Activated T-cell treated with anti-CD3 and anti-CD28 coated beads, Interleukin-2, amount 50 U/mL, for 4 hours (primary cell): ENCODE measurements around the gene ZNF493. TPM values are rescaled to one million over a fixed set of nuclear protein-coding genes. Genes with fewer than 3 reads are reported as not detected.

Experiments
- ATAC-seq, 2 donors: fragments of 200-7000 bp; cut with Tn5 transposase; one replicate each; pipeline ENCODE4 v1.10.0; 2021
- DNase-seq: peaks from one replicate; pipeline ENCODE4 v3.0.0-alpha.2; 2020
- H3K27me3 Mint-ChIP-seq: one replicate; pipeline ENCODE4 v1.8.0; 2021; ENCODE audit warnings: low read depth, mixed read lengths
- H3K36me3 Mint-ChIP-seq: one replicate; pipeline ENCODE4 v1.8.0; 2022; ENCODE audit warnings: mixed read lengths; ENCODE audit not compliant: insufficient read depth
- H3K4me1 Mint-ChIP-seq: one replicate; pipeline ENCODE4 v1.8.0; 2021; ENCODE audit warnings: low read depth, mixed read lengths
- H3K4me3 Mint-ChIP-seq: one replicate; pipeline ENCODE4 v1.8.0; 2021; ENCODE audit warnings: mild to moderate bottlenecking, moderate library complexity, mixed read lengths
- H3K9me3 Mint-ChIP-seq: one replicate; pipeline ENCODE4 v1.8.0; 2021; ENCODE audit warnings: mixed read lengths
- total RNA-seq, 3 donors: library from RNA; stranded (reverse); gene quantifications; one replicate each; pipeline ENCODE4 v1.2.1, GENCODE V29; 2021

Gene ZNF493
- total RNA-seq: 10 to 100 TPM in 1 of 3 donors, 1 to 10 TPM in 2; 9.7 to 11.3 (median 10.0) TPM

GRCh38 chr19:21396893-21397572, at the start of gene ZNF493:
Gene ZNF493 (plus strand): TSS chr19:21397133. CDS start chr19:21397238, 105 bp downstream.
- Mint-ChIP-seq H3K27me3 (no peaks in the 10 kb centered on the region), H3K9me3 (peaks cover 13% of the 10 kb centered on the region), H3K4me3 (peak within 1 kb of the TSS; percentile 92), H3K4me1 (peaks cover 25% of the 10 kb centered on the region), H3K36me3 (peaks cover 14% of the 10 kb centered on the region)
- DNase-seq (peak; percentile 83), ATAC-seq (peak; percentile 100)

GRCh38 chr19:21352830-21353229, 44.1 kb upstream of the ZNF493 start:
- DNase-seq (no peak), ATAC-seq (no peak)
- no peaks in the 10 kb centered on the region for H3K36me3 Mint-ChIP-seq
- H3K27me3 Mint-ChIP-seq: no peaks in the 10 kb centered on the region
- no peak overlapping the region for H3K4me3 Mint-ChIP-seq
- peaks cover 14% of the 10 kb centered on the region for H3K9me3 Mint-ChIP-seq
- H3K4me1 Mint-ChIP-seq: peaks cover 7% of the 10 kb centered on the region

- DNase-seq (peak; percentile 72), ATAC-seq (peak; percentile 99 to 100)
- H3K27me3 Mint-ChIP-seq: no peaks in the 10 kb centered on the region
- peak within 1 kb of the TSS; percentile 100 for H3K4me3 Mint-ChIP-seq
- H3K4me1 Mint-ChIP-seq: peaks cover 7% of the 10 kb centered on the region
- no peaks in the 10 kb centered on the region for H3K9me3 Mint-ChIP-seq
- peaks cover 14% of the 10 kb centered on the region for H3K36me3 Mint-ChIP-seq
Measured at GRCh38 chr19:21358768-21359451, 38.0 kb upstream of the ZNF493 start, which contains the start of gene ZNF738. Gene ZNF738 (plus strand): TSS chr19:21359000. CDS start chr19:21359141, 141 bp downstream.

GRCh38 chr19:21362291-21362690, 34.6 kb upstream of the ZNF493 start:
- no peak for ATAC-seq
- Mint-ChIP-seq H3K9me3 (peaks cover 5% of the 10 kb centered on the region), H3K27me3 (no peaks in the 10 kb centered on the region), H3K36me3 (peaks cover 38% of the 10 kb centered on the region), H3K4me3 (no peak overlapping the region), H3K4me1 (peaks cover 7% of the 10 kb centered on the region)
- DNase-seq: no peak

- Mint-ChIP-seq H3K36me3 (peaks cover 47% of the 10 kb centered on the region), H3K4me1 (no peaks in the 10 kb centered on the region), H3K4me3 (no peak overlapping the region), H3K9me3 (peaks cover 67% of the 10 kb centered on the region), H3K27me3 (no peaks in the 10 kb centered on the region)
- no peak for ATAC-seq
- no peak for DNase-seq
Measured at GRCh38 chr19:21383980-21384582, 12.9 kb upstream of the ZNF493 start.

GRCh38 chr19:21396121-21396520, 812 bp upstream of the ZNF493 start:
- H3K4me3 Mint-ChIP-seq: peak overlapping the region; percentile 26

GRCh38 chr19:21398851-21399250, 1.9 kb downstream of the ZNF493 start:
- ATAC-seq (no peak), DNase-seq (no peak)
- Mint-ChIP-seq H3K27me3 (no peaks in the 10 kb centered on the region), H3K36me3 (peaks cover 29% of the 10 kb centered on the region), H3K4me3 (peak overlapping the region; percentile 92), H3K4me1 (peaks cover 40% of the 10 kb centered on the region), H3K9me3 (peaks cover 9% of the 10 kb centered on the region)

More at GRCh38 chr19:21396121-21396520, 812 bp upstream of the ZNF493 start:
- H3K27me3 Mint-ChIP-seq: no peaks in the 10 kb centered on the region
- H3K4me1 Mint-ChIP-seq: peaks cover 24% of the 10 kb centered on the region
- ATAC-seq: no peak
- no peak for DNase-seq
- H3K9me3 Mint-ChIP-seq: peaks cover 20% of the 10 kb centered on the region
- peaks cover 13% of the 10 kb centered on the region for H3K36me3 Mint-ChIP-seq

- no peak overlapping the region for H3K4me3 Mint-ChIP-seq
- no peak for DNase-seq
- peaks cover 51% of the 10 kb centered on the region for H3K36me3 Mint-ChIP-seq
- H3K9me3 Mint-ChIP-seq: peaks cover 9% of the 10 kb centered on the region
- no peaks in the 10 kb centered on the region for H3K27me3 Mint-ChIP-seq
- H3K4me1 Mint-ChIP-seq: peaks cover 37% of the 10 kb centered on the region
- no peak for ATAC-seq
Measured at GRCh38 chr19:21402303-21402985, 5.5 kb downstream of the ZNF493 start.

GRCh38 chr19:21410166-21410565, 13.2 kb downstream of the ZNF493 start:
- H3K9me3 Mint-ChIP-seq: peaks cover 36% of the 10 kb centered on the region
- no peaks in the 10 kb centered on the region for H3K4me1 Mint-ChIP-seq
- H3K27me3 Mint-ChIP-seq: no peaks in the 10 kb centered on the region
- H3K4me3 Mint-ChIP-seq: no peak overlapping the region
- H3K36me3 Mint-ChIP-seq: peaks cover 72% of the 10 kb centered on the region
- DNase-seq: no peak
- no peak for ATAC-seq

GRCh38 chr19:21422244-21422643, 25.3 kb downstream of the ZNF493 start:
- Mint-ChIP-seq H3K4me3 (no peak overlapping the region), H3K36me3 (peaks cover 43% of the 10 kb centered on the region), H3K4me1 (no peaks in the 10 kb centered on the region), H3K9me3 (peaks cover 66% of the 10 kb centered on the region), H3K27me3 (no peaks in the 10 kb centered on the region)
- no peak for ATAC-seq
- DNase-seq: no peak

GRCh38 chr19:21423057-21424041, 26.4 kb downstream of the ZNF493 start:
- H3K36me3 Mint-ChIP-seq: peaks cover 34% of the 10 kb centered on the region
- ATAC-seq (no peak), DNase-seq (no peak)
- no peaks in the 10 kb centered on the region for H3K4me1 Mint-ChIP-seq
- peaks cover 60% of the 10 kb centered on the region for H3K9me3 Mint-ChIP-seq
- H3K27me3 Mint-ChIP-seq: no peaks in the 10 kb centered on the region
- H3K4me3 Mint-ChIP-seq: no peak overlapping the region

GRCh38 chr19:21430675-21431074, 33.7 kb downstream of the ZNF493 start:
- ATAC-seq (no peak), DNase-seq (no peak)
- no peaks in the 10 kb centered on the region for H3K27me3 Mint-ChIP-seq
- H3K4me3 Mint-ChIP-seq: no peak overlapping the region
- H3K36me3 Mint-ChIP-seq: peaks cover 4% of the 10 kb centered on the region
- peaks cover 43% of the 10 kb centered on the region for H3K9me3 Mint-ChIP-seq
- no peaks in the 10 kb centered on the region for H3K4me1 Mint-ChIP-seq

- Mint-ChIP-seq H3K4me3 (no peak overlapping the region), H3K36me3 (peaks cover 4% of the 10 kb centered on the region), H3K9me3 (peaks cover 40% of the 10 kb centered on the region), H3K27me3 (no peaks in the 10 kb centered on the region), H3K4me1 (no peaks in the 10 kb centered on the region)
- no peak for DNase-seq
- no peak for ATAC-seq
Measured at GRCh38 chr19:21432590-21432989, 35.7 kb downstream of the ZNF493 start.
